NCI-H2029 (cell line): ENCODE results near the gene VPS35.
"Not testable (repeated sequence)": the region's sequence is repeated elsewhere in the genome, so short reads cannot be mapped to it uniquely, and the experiment has no call there.

Experiments used
- DNase-seq: peaks from one replicate; lab custom pipeline; 2025; lab: John Stamatoyannopoulos, UW

Gene VPS35

GRCh38 chr16:46712911-46713310 lies 23.9 kb upstream of the VPS35 start:
- DNase-seq = no peak

DNA sequence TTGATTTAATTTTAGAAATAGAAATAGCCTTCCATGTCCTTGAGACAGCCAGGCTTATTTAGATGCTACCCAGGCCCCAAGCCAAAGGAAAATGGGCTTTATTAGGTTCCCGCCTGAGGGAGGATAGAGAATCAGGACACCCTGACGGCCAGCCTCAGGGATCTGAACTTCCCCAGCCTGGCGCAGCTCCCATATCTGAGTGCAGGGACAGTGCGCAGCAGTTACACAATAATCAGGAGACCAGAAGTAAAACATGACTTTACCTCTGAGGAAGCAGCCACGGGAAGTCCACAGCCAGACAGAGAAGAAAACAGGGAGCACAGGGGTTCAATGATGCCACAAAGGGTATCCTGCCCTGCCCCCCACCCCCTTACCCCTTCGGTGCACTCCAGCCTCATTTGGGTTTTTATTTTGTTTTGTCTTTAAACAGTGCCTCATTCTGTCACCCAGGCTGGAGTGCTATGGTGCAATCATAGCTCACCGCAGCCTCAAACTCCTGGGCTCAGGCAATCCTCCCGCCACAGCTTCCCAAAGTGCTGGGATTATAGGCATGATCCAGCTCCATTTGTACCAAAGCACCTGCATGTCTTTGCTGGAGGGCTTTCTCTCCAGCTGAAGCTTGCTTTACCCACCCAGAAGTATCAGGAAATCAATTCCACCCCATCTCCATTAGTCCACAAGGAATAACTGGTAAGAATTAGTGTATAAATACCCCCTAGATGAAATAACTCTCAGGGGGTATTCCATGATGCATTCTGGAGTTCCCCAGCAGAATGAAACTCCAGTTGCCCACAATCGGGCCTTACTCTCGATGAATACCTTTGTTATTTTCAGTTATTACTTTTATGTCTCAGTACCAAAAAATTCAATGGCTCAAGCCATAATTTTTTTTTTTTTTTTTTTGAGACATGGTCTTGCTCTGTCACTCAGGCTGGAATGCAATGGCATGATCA lies 22.4 kb upstream of the VPS35 start:
- DNase-seq = no peak

DNA sequence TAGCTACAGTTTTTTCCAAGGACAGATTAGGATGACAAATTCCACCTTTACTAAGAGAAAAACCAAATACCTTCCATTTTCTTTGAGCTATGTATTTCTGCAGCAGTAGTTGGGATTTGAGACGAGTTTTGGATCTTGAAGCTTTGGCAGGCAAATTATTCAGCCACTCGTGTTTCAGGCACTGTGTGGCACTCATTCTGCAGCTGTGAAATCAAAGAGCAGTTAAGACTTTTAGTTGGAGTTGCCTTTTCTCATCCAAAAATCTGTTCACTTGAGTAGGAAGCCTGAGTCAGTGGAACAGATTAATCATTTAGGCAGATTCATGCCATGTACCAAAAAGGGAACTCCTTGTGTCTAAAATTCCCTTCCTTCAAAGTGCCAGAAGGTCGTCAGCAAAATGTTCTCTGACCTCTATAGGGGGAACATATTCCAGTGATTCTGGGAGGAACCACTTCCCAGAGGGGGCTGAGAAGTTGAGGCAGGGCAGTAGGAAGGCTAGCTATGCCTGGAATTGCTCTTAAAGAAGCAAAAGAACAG lies 20.6 kb upstream of the VPS35 start:
- no peak for DNase-seq

- no peak for DNase-seq
These were observed 17.7 kb upstream of the VPS35 start for GRCh38 chr16:46706642-46707041.

- no peak for DNase-seq
These were observed 13.1 kb upstream of the VPS35 start for GRCh38 chr16:46702030-46702429.

DNA sequence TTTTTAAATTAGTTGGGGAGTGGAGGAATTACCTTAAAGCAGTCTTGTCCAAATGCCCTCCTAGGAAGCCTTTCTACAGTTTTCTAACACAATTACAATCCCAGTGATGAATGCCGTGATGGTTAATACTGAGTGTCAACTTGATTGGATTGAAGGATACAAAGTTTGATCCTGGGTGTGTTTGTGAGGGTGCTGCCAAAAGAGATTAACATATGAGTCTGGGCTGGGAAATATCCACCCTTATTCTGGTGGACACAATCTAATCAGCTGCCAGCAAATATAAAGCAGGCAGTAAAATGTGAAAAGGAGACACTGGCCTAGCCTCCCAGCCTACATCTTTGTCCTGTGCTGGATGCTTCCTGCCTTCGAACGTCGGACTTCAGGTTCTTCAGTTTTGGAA lies 12.6 kb upstream of the VPS35 start:
- DNase-seq = no peak

- DNase-seq = no peak
These were observed 11.1 kb upstream of the VPS35 start for GRCh38 chr16:46700048-46700447.

- no peak for DNase-seq
These were observed 8.0 kb upstream of the VPS35 start for GRCh38 chr16:46696957-46697356.

GRCh38 chr16:46695937-46696336 lies 7.0 kb upstream of the VPS35 start:
- DNase-seq = no peak

- no peak for DNase-seq
These were observed 4.6 kb upstream of the VPS35 start for GRCh38 chr16:46693598-46693997.

DNA sequence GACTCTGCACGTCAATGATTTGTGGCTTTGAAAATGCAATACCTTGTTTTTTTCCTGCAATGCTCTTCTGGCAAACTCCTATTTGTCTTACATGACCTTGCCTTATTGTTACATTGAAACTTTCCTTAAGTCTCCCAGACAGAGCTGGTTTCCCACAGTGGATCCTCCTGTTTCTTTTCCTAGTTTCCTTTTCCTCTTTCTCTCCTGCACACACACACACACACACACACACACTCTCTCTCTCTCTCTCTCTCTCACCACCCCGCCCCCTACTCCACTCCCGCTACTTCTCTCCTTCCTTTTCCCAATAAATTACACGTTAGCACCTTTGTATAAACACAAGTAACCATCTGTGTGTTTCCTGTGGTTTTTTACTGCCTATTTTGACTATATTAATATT lies 2.7 kb upstream of the VPS35 start:
- DNase-seq = no peak

DNA sequence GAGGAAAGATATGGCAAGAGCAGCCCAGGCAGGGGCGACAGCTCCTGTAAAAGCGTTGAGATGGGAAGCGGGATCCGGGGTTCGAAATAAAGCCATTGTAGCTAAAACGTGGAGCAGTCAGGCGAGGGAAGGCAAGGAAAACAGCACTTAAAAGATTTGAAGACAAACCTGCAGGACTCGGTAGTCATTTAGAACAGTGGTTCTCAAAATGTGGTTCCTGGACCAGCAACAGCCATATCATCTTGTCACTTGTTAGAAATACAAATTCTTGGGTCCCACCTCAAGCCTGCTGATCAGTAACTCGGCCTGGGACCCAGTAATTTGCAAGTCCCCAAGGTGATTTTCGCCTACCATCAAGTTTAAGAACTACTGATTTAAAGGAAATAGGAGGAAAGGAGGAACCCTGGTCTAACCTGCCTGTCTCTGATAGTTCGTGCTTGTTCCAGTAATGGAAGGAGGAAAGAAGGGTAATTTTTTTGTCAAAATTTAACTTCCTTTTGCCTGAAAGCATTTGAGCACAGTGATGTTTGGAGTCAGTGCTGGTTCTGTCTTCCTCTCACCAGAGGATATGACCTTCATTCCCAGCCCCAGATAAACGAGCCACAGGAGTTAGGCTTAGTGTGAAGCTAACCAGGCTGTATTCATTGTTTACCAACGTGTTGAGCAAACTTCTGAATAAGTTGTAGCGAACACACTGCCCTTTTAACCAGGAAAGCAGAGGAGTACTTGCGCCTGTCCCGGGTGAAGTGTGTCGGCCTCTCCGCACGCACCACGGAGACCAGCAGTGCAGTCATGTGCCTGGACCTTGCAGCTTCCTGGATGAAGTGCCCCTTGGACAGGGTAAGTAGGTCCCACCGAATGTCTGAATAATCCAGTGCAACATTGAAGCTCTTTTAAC lies 1.6 kb upstream of the VPS35 start:
- no peak for DNase-seq

- DNase-seq = peak; percentile 86
These were observed 645 bp upstream of the VPS35 start, which contains the start of gene ORC6 for GRCh38 chr16:46689365-46690280. ORC6 (plus strand) TSS chr16:46689659; CDS start chr16:46689706, 47 bp downstream.

GRCh38 chr16:46688101-46688653 lies 801 bp downstream of the VPS35 start:
- DNase-seq = no peak

- no peak for DNase-seq
These were observed 1.5 kb downstream of the VPS35 start for GRCh38 chr16:46687486-46687885.

GRCh38 chr16:46686815-46687473 lies 2.0 kb downstream of the VPS35 start:
- DNase-seq = no peak

- DNase-seq = not testable (repeated sequence)
These were observed 7.1 kb downstream of the VPS35 start for GRCh38 chr16:46681867-46682266.

- DNase-seq = not testable (repeated sequence)
These were observed 11.0 kb downstream of the VPS35 start for GRCh38 chr16:46677943-46678342.

DNA sequence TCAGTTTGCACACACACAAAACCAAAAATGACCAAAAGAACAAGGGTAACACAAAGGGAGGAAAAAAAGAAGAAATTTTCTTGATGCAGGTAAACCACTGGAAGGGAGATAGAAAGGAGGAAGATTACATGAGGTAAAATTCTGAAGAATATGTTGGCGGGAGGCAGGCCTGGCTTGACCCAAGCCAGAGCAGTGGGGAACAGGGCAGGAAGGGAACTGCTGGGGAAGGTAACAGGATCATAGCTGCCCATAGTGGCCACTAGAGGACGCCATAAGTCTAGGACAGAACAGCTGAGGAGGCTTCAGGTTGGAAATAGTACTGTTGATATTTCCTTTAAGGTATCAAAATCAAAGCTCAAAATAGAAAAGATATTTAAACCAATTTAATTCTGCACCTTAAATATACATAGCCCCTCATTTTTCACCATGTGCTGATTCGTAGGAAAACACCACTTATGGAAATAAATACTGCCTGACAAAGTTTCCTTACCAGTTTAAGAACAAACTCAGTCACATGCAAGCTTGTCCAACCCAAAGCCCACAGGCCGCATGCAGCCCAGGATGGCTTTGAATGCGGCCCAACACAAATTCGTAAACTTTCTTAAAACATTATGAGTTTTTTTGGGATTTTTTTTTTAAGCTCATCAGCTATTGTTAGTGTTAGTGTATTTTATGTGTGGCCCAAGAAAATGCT lies 15.5 kb downstream of the VPS35 start:
- DNase-seq = peak; percentile 31

DNA sequence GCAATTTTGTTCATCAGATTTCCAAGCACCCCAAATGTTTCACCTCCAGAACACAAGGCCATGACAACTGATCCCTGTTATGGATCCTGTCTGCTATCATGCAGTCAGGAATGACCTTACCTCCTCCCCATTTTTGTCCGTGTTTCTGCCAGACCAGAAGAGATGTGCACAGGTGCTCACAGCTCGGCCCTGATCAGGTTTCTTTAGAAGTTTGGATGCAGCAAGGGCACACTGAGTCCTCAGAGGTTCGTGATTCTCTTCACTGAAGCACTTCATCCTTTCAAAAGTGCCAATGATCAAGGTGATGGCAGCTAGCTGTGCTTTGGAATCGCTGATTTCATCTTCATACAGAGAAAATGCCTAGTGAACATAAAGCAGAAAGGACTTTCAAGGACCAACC lies 26.9 kb downstream of the VPS35 start:
- DNase-seq = no peak
